CD4-positive, alpha-beta T cell treated with Interleukin-15 for 1 hour (primary cell): ENCODE results near the gene COL8A1.
A peak's percentile ranks its signal among the peaks of the same experiment; 100 is the strongest.
"Not testable (repeated sequence)": the region's sequence is repeated elsewhere in the genome, so short reads cannot be mapped to it uniquely, and the experiment has no call there.

ENCODE experiments used
- DNase-seq: peaks from one replicate; pipeline ENCODE4 v3.0.0-alpha.2; 2020

Gene COL8A1

DNA sequence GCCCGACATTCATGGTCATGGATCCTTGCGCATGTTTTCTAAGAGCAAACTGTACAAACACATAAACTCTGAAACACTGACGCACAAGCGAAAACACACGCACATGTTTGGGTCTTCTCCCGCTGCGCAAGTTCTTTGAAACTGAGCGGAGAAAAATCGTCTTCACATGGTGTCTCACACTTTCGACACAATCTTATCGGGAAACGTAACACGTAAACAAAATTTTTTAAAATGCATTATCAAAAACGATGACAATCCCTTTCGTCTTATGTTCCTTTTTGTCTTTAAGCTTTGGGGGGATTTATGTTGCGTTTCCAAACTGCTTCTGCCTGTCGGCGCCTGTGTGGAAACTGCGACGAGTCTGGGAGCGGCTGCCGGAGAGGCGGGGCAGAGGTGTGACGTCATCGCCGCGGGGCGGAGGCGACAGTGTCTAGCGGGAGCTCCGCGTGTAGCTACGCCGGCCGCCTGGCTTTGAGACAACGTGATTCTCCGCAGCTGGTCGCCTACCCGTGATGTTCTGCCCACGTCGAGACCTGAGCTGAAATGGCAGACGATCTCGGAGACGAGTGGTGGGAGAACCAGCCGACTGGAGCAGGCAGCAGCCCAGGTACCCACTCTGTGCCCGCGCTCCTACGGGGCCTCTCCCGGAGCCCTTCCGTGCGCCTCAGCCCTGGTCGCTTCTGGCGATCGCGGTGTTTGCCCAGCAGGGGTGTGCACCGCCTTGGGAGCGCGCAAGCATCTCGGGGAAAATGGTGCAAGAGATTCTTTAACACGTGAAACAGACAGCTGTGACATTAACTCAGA, 179.2 kb downstream of the COL8A1 start, which contains the start of gene CMSS1:
Gene CMSS1, plus strand, starts transcription at position 426 of the 804 bp plus-strand sequence.
- DNase-seq = peak; percentile 92

DNA sequence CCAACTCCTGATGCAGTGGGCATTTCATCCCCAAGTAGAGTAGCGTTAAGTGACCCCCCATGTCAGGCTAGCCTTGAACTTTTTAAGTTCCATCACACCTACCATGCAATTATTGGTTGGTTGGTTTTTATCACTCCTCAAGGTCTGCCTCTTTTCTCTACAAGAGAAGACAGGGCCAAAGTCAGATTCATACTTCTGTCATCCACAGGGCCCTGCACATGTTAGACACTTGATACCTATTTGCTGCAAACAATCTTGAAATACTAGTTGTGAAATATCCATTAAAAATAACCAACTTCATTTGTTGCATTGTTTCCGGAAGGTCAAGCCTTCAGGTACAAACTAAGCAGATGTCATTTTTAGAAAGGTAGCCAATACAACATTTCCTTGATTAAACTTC, 180.4 kb downstream of the COL8A1 start:
- DNase-seq = no peak

DNA sequence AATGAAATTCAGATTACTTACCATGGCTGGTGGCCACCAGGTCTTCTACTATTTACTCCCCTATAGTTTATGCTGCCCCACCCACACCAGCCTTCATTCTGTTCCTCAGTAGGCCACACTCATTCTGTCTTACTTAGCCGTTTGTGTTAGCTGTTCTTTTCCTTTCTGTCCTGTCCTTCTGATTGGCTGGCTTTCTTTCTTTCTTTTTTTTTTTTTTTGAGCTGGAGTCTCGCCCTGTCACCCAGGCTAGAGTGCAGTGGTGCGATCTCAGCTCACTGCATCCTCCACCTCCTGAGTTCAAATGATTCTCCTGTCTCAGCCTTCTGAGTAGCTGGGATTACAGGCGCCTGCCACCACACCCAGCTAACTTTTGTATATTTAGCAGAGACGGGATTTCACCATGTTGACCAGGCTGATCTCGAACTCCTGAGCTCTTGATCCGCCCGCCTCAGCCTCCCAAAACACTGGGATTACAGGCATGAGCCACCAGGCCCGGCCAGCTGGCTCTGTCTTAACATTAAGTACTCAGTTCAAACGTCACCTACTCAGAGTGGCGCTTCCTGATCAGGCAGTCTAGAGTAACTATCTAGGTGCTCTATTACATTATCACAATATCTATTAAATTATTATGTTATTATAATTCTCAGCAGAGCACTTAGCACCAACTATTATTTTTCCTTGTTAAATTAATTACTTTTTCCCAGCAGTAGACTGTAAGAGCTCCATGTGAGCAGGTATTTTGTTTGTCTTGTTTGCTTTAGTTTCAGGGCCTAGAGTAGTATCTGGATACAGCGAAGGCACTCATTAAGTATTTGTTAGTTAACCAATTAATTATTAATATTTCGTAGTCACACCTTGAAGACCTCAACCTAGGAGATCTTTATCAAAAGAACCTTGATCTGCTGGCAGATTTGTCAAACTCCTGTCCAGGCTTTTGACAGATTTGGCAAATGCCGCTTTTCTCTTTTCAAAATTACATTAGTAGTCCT, 185.6 kb downstream of the COL8A1 start:
- no peak for DNase-seq

DNA sequence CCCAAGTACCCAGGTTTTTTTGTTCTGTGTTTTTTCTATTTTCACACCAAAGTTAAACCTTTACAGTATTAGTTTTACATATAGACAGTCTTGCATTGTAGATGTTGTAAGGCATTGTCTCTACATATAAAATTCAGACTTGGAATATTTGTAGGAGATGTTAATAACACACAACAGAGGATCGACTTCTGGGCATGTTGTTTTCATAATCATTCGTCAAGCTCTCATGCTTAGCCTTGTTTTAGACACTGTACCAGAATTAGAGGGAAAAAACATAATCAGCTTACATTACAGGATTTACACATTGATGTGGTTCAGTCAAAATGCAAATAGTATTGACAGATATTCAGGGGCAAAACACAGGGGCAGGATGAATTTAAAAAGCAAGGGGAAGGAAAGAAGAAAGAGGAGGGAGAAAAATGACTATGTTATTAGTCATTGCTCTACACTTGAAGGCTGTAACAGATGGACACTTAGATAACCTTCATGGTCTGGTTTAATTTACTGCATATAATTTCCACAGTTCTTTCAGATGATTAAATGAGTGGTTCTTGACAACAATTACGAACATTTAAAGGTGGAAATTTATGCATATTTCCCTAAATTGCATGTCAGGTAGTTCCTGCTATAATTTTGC, 186.7 kb downstream of the COL8A1 start:
- DNase-seq = no peak

DNA sequence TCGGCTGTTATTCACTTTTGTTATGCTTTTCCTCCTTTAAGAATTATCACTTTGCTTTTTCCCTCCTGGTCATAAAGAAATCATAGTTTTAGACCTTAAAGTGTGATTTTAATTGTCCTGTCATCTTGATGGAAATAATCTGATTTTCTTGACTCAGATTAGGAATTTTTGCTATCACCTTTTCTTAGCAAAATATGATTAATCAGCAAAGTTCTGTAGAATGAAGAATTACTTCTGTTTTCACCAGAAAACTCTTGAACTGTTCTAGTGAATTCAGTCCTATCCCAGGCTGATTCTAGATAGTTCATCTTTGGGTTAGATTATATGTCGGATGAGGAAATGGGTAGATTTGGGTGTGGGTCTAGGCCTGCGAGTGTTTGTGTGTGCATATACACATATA, 191.4 kb downstream of the COL8A1 start:
- DNase-seq = no peak

DNA sequence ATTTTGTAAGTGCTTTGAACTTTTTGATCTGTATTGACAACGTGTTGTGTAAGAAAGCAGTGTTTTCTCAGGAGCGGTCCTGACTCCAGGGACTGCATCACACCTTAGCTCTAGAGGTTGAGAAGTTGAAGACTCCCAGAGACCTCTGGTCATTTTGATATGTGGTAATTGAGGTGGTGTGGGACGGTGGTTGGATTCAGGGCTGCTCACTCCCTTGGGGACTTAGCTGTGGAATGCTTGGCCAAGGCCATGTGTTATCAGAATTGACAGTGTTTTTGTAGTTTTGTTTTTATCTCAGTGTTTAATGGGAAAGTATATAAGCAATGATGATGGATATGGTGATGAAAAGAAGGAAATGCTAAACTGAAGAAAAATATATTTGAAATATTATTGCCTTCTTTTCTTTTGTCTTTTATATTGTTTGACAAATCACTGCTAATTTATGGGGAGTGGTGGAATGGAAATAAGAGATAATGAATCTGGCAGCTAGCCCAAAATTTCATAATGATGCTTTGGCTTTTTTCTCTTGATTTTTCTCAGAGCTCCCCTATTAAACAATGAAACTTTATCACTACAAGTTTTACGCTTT, 195.3 kb downstream of the COL8A1 start:
- no peak for DNase-seq

DNA sequence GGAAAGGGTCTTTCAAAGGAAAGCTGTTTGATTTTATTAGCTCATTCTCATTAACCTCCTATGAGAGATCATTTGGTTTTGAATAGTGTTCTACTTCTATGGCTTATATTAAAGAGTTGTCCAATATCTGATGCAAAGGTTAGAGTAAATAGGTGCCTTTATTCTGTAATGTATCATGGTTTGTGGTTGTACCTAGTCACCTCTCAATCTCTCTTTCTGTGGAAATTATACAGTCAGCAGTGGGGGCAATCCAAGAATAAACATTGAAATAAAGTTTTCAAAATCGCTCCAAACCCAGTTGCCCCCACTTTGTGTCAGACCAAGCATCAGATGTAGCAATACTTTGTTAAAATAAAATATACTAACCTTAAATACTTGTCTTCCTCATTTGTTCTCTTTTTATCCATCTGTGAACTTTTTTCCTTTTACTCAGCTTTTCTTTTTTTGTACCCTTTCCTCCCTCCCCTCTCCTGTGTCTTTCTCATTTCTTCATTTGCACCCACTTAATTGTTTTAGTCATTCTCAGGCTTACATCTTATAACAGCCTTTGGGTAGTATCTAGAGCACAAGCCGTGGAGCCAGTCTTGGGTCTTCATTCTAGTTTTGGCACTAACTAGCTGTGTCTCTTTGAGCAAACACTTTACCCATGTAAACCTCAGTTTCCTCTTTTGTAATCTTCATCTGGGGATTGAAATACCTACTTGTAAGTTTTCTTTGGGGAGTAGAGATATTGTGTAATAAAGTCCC, 196.0 kb downstream of the COL8A1 start:
- no peak for DNase-seq

DNA sequence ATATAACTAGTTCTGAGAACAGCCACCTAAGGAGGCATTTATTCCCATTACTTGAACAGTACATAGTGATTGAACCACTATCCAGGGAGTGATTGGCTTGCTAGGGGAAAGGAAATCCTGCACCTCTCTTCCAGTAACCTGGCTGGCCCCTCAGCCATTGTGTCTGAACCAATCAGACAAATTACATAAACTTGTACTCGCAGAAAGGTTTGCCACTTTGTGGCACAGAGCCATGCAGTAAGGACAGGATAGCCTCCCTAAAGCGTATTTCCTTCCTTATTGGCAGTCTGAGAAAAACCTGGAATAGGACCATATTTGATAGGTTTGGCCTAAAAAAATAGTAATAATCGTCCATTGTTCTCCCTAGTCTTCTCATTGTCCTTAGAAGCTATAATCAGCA, 198.3 kb downstream of the COL8A1 start:
- DNase-seq = no peak

DNA sequence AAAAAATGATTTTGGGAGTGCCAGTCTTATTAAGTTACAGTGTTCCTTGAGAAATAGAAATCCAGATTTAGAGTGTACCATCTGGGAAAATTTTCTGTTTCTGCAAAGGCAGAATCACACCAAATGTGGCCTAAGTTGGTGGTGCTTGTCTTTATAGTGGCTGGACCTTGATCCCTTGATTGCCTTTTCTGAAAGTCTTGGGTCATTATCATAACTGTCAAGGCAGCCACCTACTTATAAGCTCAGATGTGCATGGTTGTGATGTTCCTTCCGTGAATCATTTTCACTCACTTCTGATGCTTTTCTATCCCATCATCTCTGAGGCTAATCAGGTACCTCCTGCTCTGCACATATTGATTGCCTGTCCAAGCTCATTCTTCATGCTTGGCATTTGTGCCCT, 199.3 kb downstream of the COL8A1 start:
- no peak for DNase-seq

DNA sequence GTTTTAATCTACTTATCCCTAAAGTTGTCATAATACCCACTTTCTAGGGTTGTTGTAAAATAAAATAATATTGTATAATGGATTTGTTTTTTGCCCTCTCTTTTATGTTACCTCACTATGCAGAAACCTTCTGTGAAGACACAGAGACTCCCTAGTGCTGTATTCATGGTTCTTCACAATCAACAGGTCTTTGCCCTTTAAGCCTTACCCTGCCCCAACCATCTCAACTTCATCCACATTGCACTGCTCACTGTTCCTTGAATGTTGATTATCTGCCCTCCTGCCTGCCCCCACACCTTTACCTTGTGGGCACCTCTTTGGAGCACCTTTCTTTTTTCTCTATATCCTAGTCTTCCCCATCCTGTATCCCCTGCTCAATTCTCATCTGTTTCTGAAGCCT, 200.4 kb downstream of the COL8A1 start:
- DNase-seq = no peak

DNA sequence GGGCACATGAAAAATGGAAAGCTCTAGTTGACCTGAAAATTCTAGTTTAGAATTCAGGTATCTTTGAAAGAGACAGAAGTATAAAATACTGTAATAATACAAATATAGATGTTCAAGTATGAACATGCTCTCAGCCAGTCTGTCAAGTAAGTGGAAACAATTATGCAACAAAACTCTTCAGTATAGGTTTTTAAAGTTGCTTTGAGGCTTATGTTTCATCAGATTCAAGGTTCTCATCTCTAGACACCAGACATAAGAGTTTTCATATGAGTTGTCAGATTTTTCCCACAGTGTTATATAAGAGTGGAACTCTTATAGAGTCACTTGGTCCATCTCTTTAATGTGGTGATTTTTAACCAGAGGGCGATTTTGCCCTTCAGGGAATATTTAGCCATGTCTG, 201.2 kb downstream of the COL8A1 start:
- no peak for DNase-seq

DNA sequence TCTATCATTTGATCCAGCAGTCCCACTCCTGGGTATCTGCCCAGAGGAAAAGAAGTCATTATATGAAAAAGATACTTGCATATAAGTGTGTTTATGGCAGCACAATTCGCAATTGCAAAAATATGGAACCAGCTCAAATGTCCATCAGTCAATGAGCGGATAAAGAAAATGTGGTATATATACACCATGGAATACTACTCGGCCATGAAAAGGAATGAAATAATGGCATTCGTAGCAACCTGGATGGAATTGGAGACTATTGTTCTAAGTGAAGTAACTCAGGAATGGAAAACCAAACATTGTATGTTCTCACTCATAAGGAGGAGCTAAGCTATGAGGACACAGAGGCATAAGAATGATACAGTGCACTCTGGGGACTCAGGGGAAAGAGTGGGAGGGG, 203.6 kb downstream of the COL8A1 start:
- not testable (repeated sequence) for DNase-seq

DNA sequence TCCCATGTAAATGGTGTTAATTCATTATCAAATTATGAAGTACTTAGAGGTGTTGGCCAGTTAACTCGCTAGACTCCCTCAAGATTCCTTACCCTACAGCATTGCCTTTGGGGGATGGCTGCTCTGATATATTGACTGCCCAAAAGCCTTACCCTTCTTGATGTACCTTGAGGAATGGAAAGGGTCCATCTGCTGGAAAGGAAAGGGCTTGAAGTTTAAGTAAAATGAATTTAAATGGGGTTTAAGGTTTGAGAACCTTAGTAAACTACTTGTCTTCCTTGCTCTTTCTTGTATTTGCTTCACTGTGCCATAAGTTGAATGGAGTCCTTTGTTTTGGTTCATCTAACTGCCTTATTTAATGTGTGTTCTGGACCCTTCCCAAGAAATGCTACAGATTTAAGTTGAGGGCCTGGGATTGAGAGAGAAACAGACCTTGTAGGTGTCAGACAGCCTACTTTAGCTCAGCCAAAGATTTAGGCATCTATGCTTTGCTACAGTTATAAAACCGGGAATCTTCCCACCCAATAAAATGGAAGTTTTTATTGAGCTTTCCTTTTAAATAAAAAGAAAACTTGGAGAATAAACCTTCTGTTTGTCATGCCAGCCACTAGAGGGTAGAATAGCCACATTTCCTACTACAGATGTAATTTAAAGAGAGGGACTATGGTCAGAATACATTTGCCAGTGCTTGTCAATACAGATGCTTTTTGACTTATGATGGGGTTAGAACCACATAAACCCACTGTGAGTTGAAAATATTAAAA, 204.6 kb downstream of the COL8A1 start:
- no peak for DNase-seq

DNA sequence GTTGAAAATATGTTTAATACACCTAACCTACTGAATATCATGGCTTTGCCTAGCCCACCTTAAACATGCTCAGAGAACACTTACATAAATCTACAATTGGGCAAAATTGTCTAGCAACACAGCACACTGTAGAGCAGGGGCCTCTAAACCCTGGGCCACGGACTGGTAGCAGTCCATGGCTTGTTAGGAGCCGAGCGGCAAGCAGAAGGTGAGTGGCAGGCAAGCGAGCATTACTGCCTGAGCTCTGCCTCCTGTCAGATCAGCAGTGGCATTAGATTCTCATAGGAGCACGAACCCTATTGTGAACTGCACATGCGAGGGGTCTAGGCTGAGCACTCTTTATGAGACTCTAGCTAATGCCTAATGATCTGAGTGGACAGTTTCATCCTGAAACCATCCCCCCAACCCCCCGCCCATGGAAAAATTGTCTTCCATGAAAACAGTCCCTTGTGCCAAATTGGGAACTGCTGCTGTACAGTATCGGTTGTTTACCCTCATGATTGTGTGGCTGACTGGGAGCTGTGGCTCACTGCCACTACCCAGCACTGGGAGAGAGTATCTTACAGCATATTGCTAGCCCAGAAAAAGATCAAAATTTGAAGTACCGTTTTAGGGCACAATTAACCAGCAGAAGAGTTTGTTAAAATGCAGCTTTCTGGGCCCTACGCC, 205.3 kb downstream of the COL8A1 start:
- no peak for DNase-seq

DNA sequence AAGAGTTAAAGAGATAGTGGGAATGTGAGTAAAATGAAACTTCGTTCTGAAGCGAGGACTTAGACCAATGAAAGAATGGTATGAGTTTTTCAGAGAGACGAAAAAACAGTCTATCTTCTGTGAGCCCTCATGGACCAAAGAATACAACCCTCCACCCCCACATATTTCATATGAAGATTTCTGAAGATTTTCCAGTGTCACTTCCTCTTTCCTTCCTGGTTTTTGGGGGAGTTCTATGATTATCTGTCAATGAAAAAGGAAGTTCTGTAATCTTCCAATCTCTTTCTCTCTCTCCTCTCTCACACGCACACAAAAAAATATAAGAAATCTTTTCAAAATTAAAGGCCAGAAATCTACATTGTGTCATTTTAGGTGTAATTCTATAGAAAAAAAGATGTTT, 206.9 kb downstream of the COL8A1 start:
- DNase-seq = no peak

DNA sequence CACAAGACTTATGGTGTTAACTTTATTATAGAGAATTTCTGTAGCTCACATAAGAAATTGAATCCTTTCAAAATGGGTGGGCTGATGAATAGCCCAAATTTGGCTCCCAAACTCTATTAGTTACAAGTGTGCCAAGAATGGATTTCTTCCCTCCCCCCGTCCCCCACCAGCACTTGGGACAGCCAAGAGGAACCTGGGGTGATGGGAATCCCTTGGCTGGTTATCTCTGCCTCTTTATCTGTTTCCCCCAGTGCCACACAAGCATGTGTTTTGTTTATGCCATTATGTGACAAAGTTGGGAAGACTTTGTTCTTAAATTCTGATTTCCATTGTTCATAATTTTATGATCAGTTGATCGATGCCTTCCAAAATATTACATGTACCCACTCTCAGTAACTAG, 207.6 kb downstream of the COL8A1 start:
- DNase-seq = no peak

DNA sequence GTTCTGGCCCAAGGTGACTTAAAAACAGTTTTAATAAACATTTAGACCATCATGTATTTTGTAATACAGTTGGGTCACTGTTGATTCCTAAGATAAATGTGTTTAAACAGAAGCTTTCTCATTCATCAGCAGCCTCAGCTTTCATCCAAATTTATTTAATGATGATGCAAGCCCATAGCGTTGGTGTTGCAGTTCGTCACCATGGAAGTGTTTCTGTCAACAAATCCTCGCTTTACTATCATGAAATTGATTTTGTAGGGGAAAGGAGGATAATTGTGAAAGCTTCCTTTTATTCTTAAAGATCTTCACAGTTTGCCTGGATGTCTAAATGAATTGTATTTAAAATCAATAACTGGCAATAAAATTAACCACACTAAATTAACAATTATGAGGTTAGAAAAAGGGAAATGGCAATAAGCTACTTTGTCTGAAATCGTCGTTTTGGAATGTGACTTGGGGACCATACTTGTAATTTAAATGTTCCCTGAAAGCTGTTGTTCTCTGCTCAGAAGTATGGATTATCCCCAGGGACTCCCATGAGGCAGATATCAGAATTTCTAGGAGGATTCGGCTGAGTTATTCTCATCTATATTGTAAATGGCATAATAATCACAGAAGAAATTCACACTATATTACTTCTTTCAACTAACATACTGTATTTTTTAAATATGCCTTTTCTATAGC, 208.2 kb downstream of the COL8A1 start:
- no peak for DNase-seq

DNA sequence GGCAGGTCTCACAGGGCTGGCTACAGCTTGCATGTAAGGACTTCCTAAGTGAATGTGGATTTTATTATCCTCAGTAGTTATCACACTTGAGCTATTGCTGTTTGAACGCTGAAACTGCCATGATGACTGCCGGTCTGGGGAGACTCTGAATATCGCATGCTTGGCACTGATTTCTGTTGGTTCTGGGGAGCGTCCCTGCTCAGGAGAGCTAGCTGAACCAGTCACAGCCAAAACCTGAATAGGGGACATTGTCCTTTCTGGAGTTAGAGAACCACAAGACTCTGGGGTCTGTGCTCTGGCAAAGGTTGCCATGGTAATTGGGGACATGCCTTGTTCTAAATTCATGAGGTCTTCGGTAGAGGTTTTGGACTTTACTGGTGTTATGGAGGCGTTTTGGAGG, 210.0 kb downstream of the COL8A1 start:
- no peak for DNase-seq
